Activated CD8-positive, alpha-beta T cell treated with anti-CD3 and anti-CD28 coated beads, Interleukin-2, amount 10 ng/mL, durations not matched to agents 7 days and 5 days (primary cell): ENCODE measurements around the gene RPS6KL1. TPM values are rescaled to one million over a fixed set of nuclear protein-coding genes. Genes with fewer than 3 reads are reported as not detected.

Experiments
- ATAC-seq: fragments of 150-1000 bp; cut with Tn5 transposase; one replicate; pipeline ENCODE4 v1.10.0; 2021; ENCODE audit warnings: moderate library complexity
- CTCF ChIA-PET: fragments of 350-600 bp; sonication (Branson Sonifier 250); formaldehyde crosslinking; loops from one replicate; lab custom pipeline; 2021; ENCODE audit warnings: antibody characterized with exemption; lab: Charles Lee
- POLR2A ChIA-PET: fragments of 350-600 bp; sonication (Branson Sonifier 250); formaldehyde crosslinking; loops from one replicate; lab custom pipeline; 2021; ENCODE audit warnings: antibody characterized with exemption; lab: Charles Lee
- DNase-seq: peaks from one replicate; pipeline ENCODE4 v3.0.0-alpha.2; 2020
- H3K27ac Mint-ChIP-seq: one replicate; pipeline ENCODE4 v1.8.0; 2021; ENCODE audit warnings: mild to moderate bottlenecking, mixed read lengths
- H3K27me3 Mint-ChIP-seq: one replicate; pipeline ENCODE4 v1.8.0; 2021; ENCODE audit warnings: low read depth, mixed read lengths
- H3K36me3 Mint-ChIP-seq: one replicate; pipeline ENCODE4 v1.8.0; 2021; ENCODE audit warnings: low read depth, mixed read lengths
- H3K4me1 Mint-ChIP-seq: one replicate; pipeline ENCODE4 v1.8.0; 2021; ENCODE audit warnings: low read depth, mixed read lengths
- H3K4me3 Mint-ChIP-seq: one replicate; pipeline ENCODE4 v1.8.0; 2021; ENCODE audit warnings: mild to moderate bottlenecking, mixed read lengths
- H3K9me3 Mint-ChIP-seq: one replicate; pipeline ENCODE4 v1.8.0; 2022; ENCODE audit warnings: mixed read lengths; ENCODE audit not compliant: insufficient read depth
- total RNA-seq, 2 experiments: library from RNA; stranded (reverse); gene quantifications; one replicate each; pipeline ENCODE4 v1.2.3, GENCODE V29; 2021

RPS6KL1 gene
- total RNA-seq, 2 experiments from 2014 or later, result 4.3 to 5.2 TPM

DNA sequence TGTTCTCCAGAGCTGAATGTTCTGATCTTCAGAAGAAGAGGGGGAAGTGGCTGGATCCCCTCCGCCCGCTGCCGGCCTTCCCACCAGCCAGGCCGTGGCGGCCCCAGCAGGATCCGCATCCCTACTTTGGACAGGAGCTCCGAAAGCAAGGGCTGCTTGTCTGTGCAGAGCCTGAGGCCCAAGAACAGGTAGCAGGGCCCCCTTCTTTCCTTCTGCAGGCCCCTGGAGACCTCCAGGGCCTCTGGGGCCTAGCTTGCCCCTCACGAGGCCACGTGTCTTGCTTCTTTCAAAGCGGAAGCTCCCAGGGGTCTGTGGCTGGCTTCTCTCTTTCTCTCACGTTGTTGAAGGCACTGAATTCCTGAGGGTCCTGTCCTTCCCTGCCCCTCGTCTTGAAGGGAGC, 19.1 kb upstream of the RPS6KL1 start:
- DNase-seq (no peak), ATAC-seq (no peak)
- ChIA-PET CTCF (interaction anchor here (1.0 to 5.8 kb wide), 8 partner anchors 13 to 146 kb away, joined by 3 to 23 read pairs (median 4); partner anchors contain the start of genes MLH3 and RPS6KL1), POLR2A (interaction anchor here (0.6 to 1.0 kb wide), 4 partner anchors 8 to 1932 kb away, joined by 3 read pairs; no protein-coding TSS in a partner anchor)
- Mint-ChIP-seq H3K36me3 (no peaks in the 10 kb centered on the region), H3K27me3 (no peaks in the 10 kb centered on the region), H3K4me3 (peak overlapping the region; percentile 70), H3K4me1 (peaks cover 51% of the 10 kb centered on the region), H3K9me3 (no peaks in the 10 kb centered on the region), H3K27ac (peak overlapping the region; percentile 91)

- peak; percentile 71 for ATAC-seq
- Mint-ChIP-seq H3K27ac (peak overlapping the region; percentile 91), H3K4me3 (peak overlapping the region; percentile 70), H3K4me1 (peaks cover 55% of the 10 kb centered on the region), H3K36me3 (no peaks in the 10 kb centered on the region), H3K9me3 (no peaks in the 10 kb centered on the region), H3K27me3 (no peaks in the 10 kb centered on the region)
- CTCF ChIA-PET, result interaction anchor here (0.6 to 5.8 kb wide), 10 partner anchors 12 to 147 kb away, joined by 3 to 23 read pairs (median 4); partner anchors contain the start of genes MLH3 and RPS6KL1
- peak; percentile 71 for DNase-seq
- POLR2A ChIA-PET, result interaction anchor here (0.6 to 1.0 kb wide), 5 partner anchors 8 to 1931 kb away, joined by 3 read pairs; partner anchors contain the start of gene RPS6KL1
Observed at GRCh38 chr14:74941676-74942097, 18.6 kb upstream of the RPS6KL1 start.

DNA sequence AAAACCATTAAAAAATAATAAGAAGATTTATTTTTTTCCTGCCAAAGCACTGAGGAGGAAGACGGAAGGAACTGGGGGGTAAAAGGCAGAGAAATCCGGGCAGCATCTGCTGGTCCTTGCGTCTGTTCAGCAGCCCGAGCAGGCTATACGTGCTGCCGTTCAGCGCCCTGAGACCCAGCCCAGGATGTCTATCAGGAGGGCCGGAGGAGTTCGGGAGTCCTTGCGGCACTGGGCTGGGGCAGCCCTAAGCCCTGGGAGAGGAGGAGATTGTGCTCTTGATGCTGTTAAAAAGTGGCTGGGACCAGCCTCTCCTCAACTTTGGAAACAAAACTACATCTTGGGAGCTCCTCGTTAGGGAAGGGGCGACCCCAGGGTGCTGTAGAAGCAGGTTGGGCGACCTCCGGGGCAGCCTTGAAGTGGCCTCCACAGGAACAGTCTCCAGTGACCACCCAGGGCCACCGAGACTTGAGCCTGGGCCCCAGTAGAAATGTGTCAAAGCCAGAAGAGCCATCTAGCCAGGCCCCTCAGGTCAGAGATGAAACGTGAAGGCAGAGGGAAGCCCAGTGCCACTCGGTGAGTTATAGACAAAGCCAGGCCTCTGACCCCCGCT, 18.0 kb upstream of the RPS6KL1 start:
- ChIA-PET CTCF (interaction anchor here (0.6 to 5.8 kb wide), 10 partner anchors 11 to 147 kb away, joined by 3 to 23 read pairs (median 4); partner anchors contain the start of genes MLH3 and RPS6KL1), POLR2A (interaction anchor here (0.9 to 1.0 kb wide), 3 partner anchors 7 to 20 kb away, joined by 3 read pairs; partner anchors contain the start of gene RPS6KL1)
- ATAC-seq (no peak), DNase-seq (no peak)
- H3K4me3 Mint-ChIP-seq, result peak overlapping the region; percentile 70
- no peaks in the 10 kb centered on the region for H3K27me3 Mint-ChIP-seq
- peaks cover 50% of the 10 kb centered on the region for H3K4me1 Mint-ChIP-seq
- no peaks in the 10 kb centered on the region for H3K36me3 Mint-ChIP-seq
- no peaks in the 10 kb centered on the region for H3K9me3 Mint-ChIP-seq
- peak overlapping the region; percentile 91 for H3K27ac Mint-ChIP-seq

DNA sequence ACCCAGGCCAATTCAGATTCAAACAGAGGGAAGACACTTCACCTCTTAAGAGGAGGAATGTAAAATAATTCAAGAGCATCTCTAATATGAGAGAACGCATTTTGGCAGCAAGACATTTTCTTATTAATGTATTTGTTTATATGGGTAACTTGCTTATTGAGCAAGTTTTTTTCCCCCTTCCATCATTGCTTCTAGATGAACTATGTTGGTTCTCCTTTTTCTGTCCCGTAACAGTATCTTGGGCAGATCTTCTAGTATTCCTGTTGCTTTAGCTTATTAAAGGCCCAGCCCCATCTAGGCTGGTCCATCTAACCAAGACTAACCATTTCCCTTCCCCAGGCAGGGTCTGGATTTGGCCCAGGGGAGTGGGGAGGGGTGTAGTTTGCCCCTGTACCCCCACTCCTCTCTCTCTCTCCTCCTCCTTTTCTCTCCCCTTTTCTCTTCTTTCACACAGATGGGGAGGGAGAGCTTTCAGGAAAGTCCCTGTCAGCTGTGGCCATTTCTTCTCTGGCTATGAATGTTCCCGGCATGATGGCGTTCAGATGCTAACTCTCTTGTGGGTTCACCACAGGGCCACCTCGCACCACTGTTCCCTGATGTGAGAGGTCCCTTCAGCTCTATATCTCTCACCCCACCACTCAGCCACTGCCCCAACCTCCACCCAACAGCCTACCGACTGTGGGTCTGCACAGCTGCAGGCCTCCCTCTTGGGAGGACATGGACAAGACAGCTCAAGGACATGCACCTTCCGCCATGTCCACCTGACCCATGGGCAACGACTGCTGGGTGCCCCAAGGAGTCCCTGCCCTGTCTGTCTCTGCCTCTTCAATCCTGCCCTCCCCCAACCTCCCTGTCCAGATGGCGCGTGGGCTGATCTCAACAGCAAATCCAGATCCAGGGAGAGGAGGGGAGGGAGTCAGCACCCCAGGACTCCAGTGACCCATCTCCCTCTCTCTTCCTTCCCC, 15.8 kb upstream of the RPS6KL1 start:
- Mint-ChIP-seq H3K4me1 (peaks cover 49% of the 10 kb centered on the region), H3K4me3 (no peak overlapping the region), H3K36me3 (no peaks in the 10 kb centered on the region), H3K27ac (no peak overlapping the region), H3K9me3 (no peaks in the 10 kb centered on the region), H3K27me3 (no peaks in the 10 kb centered on the region)
- no peak for DNase-seq
- no peak for ATAC-seq
- CTCF ChIA-PET, result interaction anchor here (1.1 to 1.8 kb wide), 3 partner anchors 33 to 150 kb away, joined by 3 to 7 read pairs (median 6); no protein-coding TSS in a partner anchor
- POLR2A ChIA-PET, result interaction anchor here (0.6 to 1.4 kb wide), 3 partner anchors 11 to 136 kb away, joined by 3 to 5 read pairs (median 3); partner anchors contain the start of gene PGF

DNA sequence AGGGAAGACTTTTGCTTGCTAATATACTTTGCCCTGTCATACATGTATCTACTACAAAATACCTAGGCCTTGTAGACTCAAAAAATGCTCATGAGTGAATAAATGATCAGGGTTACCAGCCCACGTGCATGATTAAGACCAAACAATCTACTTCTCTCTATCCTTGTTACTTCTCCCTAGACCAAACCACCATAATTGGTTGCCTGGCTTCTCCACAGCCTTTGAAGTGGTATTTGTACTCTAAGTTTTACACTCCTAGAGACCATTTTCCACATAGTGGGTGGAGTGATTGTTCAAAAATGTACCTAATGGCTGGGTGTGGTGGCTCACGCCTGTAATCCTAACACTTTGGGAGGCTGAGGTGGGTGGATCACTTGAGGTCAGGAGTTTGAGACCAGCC, 14.1 kb upstream of the RPS6KL1 start:
- ATAC-seq (no peak), DNase-seq (no peak)
- Mint-ChIP-seq H3K36me3 (no peaks in the 10 kb centered on the region), H3K27ac (no peak overlapping the region), H3K4me3 (no peak overlapping the region), H3K27me3 (peaks cover 5% of the 10 kb centered on the region), H3K9me3 (no peaks in the 10 kb centered on the region), H3K4me1 (peaks cover 42% of the 10 kb centered on the region)
- POLR2A ChIA-PET, result no interaction called here
- CTCF ChIA-PET, result interaction anchor here (0.6 to 1.4 kb wide), 3 partner anchors 9 to 151 kb away, joined by 3 to 7 read pairs (median 4); no protein-coding TSS in a partner anchor

DNA sequence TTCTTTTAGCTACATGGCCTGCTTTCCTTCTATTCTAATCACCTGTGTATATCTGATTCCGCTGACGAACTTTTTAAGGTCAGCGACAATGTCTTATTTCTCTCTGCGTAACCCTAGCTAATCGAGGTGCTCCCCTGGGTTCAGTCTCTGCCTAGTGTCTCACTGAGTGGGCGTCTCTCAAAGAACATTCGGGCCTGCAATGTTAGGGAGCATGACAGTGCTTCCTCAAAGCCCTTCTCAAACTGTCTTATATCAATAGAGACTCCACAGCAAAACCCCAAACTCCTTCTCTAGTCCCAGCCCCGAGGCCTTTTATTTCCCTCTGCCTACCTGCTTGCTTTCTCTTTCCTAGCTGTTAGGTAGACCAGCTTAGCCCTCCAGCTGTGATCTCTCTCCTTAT, 13.7 kb upstream of the RPS6KL1 start:
- ChIA-PET POLR2A (no interaction called here), CTCF (interaction anchor here (1.2 to 1.4 kb wide), 2 partner anchors 9 to 151 kb away, joined by 4 to 7 read pairs; no protein-coding TSS in a partner anchor)
- ATAC-seq (no peak), DNase-seq (no peak)
- Mint-ChIP-seq H3K9me3 (no peaks in the 10 kb centered on the region), H3K4me3 (no peak overlapping the region), H3K4me1 (peaks cover 37% of the 10 kb centered on the region), H3K27ac (no peak overlapping the region), H3K36me3 (no peaks in the 10 kb centered on the region), H3K27me3 (peaks cover 6% of the 10 kb centered on the region)

GRCh38 chr14:74936151-74936550, 13.1 kb upstream of the RPS6KL1 start:
- Mint-ChIP-seq H3K9me3 (no peaks in the 10 kb centered on the region), H3K27me3 (peaks cover 8% of the 10 kb centered on the region)
- CTCF ChIA-PET, result interaction anchor here (1.2 to 1.4 kb wide), 2 partner anchors 10 to 152 kb away, joined by 4 to 7 read pairs; no protein-coding TSS in a partner anchor

GRCh38 chr14:74935360-74935680, 12.3 kb upstream of the RPS6KL1 start:
- Mint-ChIP-seq H3K4me3 (no peak overlapping the region), H3K36me3 (no peaks in the 10 kb centered on the region), H3K27me3 (peaks cover 10% of the 10 kb centered on the region), H3K9me3 (no peaks in the 10 kb centered on the region), H3K27ac (no peak overlapping the region), H3K4me1 (peaks cover 28% of the 10 kb centered on the region)
- ChIA-PET CTCF (interaction anchor here (0.9 to 1.1 kb wide), 2 partner anchors 29 to 153 kb away, joined by 3 read pairs; no protein-coding TSS in a partner anchor), POLR2A (no interaction called here)
- ATAC-seq (no peak), DNase-seq (no peak)

More at GRCh38 chr14:74936151-74936550, 13.1 kb upstream of the RPS6KL1 start:
- DNase-seq (no peak), ATAC-seq (no peak)
- POLR2A ChIA-PET, result no interaction called here
- Mint-ChIP-seq H3K36me3 (no peaks in the 10 kb centered on the region), H3K4me3 (no peak overlapping the region), H3K4me1 (peaks cover 34% of the 10 kb centered on the region), H3K27ac (no peak overlapping the region)

DNA sequence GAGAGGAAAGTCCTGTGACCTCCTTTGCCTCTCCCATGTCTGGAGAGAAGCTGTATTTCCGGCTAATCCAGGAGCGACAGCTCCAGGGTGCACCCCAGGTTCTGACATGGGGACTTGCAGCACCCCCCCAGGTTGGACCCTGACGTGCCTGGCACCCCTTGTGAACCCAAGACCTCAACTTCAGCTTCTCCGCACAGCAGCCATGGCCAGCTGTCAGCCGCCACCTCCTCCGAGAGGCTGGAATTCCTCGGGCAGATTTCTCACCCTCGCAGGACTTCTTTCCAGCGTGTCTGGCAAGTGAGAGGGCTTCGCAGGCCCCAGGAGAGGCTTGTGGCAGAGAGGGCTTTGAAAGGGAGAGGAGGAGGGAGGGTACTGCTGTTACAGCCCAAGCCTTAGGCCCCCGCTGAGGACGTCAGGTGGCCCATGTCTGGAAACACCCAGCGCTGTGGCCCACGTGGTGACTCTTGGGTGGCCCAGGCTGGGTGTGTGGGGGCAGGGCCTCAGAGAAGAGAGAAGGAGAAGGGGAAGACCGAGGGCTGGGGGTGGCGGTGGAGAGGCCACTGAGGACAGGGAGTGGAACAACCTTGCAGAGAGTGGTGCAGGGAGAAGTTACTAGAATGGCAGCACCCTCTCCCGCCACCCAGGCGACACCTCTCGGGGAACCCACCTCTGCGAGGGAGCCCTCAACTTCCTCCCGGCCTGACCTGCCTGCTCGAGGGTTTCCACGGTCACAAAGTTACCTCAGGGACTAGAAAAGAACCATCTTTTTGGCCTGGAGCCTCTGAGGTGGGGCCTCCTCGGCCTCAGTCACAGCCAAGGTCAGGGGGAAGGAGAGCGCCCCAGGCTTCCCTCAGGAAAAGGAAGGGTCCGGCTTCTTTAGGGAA, 11.7 kb upstream of the RPS6KL1 start:
- ChIA-PET POLR2A (no interaction called here), CTCF (interaction anchor here (0.9 to 1.4 kb wide), 3 partner anchors 29 to 153 kb away, joined by 3 to 5 read pairs (median 3); no protein-coding TSS in a partner anchor)
- DNase-seq, result no peak
- Mint-ChIP-seq H3K27me3 (peaks cover 10% of the 10 kb centered on the region), H3K27ac (no peak overlapping the region), H3K4me3 (no peak overlapping the region), H3K9me3 (no peaks in the 10 kb centered on the region), H3K36me3 (no peaks in the 10 kb centered on the region), H3K4me1 (peaks cover 22% of the 10 kb centered on the region)
- ATAC-seq, result no peak

DNA sequence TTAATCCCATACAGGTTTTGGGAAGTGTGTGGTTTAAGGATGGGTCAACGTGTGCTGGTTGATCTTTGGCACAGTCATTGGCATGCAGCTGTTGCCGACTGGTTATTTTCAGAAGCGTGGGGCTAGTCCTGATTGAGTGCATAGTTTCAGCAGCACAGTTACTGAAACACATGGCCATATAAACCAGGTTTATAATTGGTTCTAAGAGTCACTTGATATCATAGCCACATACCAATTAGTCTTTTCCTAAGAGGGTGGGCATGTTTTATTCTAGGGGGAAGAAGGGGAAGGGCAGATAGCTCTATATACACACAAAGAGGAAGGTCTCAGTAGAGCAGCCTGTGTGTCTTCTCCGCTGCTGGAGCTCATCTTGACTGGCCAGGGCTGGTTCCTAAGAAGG, 11.0 kb upstream of the RPS6KL1 start:
- H3K4me1 Mint-ChIP-seq, result peaks cover 25% of the 10 kb centered on the region
- no peak overlapping the region for H3K27ac Mint-ChIP-seq
- ATAC-seq (no peak), DNase-seq (no peak)
- POLR2A ChIA-PET, result interaction anchor here (0.6 kb wide), 1 partner anchor 7 kb away, joined by 3 read pairs; no protein-coding TSS in a partner anchor
- CTCF ChIA-PET, result interaction anchor here (1.4 kb wide), 1 partner anchor 73 kb away, joined by 5 read pairs; no protein-coding TSS in a partner anchor
- no peaks in the 10 kb centered on the region for H3K9me3 Mint-ChIP-seq
- peaks cover 10% of the 10 kb centered on the region for H3K27me3 Mint-ChIP-seq
- no peaks in the 10 kb centered on the region for H3K36me3 Mint-ChIP-seq
- no peak overlapping the region for H3K4me3 Mint-ChIP-seq
